Measurements from ENCODE around the gene PDE6B.

DNA sequence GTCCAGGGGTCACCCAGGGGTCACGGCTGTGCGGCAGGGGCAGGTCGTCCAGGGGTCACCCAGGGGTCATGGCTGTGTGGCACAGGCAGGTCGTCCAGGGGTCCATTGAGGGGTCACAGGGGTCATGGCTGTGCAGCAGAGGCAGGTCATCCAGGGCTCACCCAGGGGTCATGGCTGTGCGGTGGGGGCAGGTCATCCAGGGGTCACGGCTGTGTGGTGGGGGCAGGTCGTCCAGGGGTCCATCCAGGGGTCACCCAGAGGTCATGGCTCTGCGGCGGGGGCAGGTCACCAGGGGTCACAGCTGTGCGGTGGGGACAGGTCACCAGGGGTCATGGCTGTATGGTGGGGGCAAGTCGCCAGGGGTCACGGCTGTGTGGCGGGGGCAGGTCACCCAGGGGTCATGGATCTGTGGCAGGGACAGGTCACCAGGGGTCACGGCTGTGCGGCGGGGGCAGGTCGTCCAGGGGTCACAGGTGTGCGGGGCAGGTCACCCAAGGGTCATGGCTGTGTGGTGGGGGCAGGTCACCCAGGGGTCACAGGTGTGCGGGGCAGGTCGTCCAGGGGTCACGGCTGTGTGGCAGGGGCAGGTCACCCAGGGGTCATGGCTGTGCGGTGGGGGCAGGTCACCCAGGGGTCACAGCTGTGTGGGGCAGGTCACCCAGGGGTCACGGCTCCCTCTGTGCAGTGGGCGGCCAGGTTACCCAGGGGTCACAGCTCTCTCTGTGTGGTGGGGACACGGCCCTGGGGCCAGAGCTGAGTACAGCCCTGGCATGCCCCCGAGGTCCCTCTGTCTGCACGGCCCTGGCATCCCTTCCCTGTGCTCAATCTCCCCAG lies 32.7 kb downstream of the PDE6B start:
- TF ChIP-seq, protein P1, sequence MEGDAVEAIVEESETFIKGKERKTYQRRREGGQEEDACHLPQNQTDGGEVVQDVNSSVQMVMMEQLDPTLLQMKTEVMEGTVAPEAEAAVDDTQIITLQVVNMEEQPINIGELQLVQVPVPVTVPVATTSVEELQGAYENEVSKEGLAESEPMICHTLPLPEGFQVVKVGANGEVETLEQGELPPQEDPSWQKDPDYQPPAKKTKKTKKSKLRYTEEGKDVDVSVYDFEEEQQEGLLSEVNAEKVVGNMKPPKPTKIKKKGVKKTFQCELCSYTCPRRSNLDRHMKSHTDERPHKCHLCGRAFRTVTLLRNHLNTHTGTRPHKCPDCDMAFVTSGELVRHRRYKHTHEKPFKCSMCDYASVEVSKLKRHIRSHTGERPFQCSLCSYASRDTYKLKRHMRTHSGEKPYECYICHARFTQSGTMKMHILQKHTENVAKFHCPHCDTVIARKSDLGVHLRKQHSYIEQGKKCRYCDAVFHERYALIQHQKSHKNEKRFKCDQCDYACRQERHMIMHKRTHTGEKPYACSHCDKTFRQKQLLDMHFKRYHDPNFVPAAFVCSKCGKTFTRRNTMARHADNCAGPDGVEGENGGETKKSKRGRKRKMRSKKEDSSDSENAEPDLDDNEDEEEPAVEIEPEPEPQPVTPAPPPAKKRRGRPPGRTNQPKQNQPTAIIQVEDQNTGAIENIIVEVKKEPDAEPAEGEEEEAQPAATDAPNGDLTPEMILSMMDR (conservative IDR thresholded peaks at IDR 0.05) = no peak
- no peak for TF ChIP-seq ZFX (IDR thresholded peaks at IDR 0.05)

All from C4-2B (cell line).